GM23338 (cell line): ENCODE measurements around the gene HNF1A.

Experiments
- CREB1 ChIP-seq: fragments of 250-450 bp; sonication (Bioruptor Pico); IDR thresholded peaks from 2 replicates; pipeline ENCODE4 v1.5.0; 2020; ENCODE audit warnings: low read depth, mild to moderate bottlenecking, moderate library complexity
- CTCF ChIP-seq, 2 experiments: fragments of 200-600 bp in 1 of 2; sonication (generic) in 1 of 2; conservative IDR thresholded peaks; 2 replicates each; pipeline versions ENCODE4 v1.5.1 to v1.6.1; 2016 to 2017; ENCODE audit warnings: antibody characterized with exemption in 2 of 2, low read depth in 2 of 2, mild to moderate bottlenecking in 2 of 2, moderate library complexity in 1 of 2
- ETS1 ChIP-seq: IDR thresholded peaks from 2 replicates; pipeline ENCODE4 v1.6.1; 2016; ENCODE audit warnings: antibody characterized with exemption
- EZH2 ChIP-seq: fragments of 200-600 bp; sonication (generic); IDR thresholded peaks from one replicate; pipeline ENCODE4 v1.8.0; 2017; ENCODE audit warnings: antibody characterized with exemption, mild to moderate bottlenecking, low read depth; ENCODE audit not compliant: unreplicated experiment
- EZH2phosphoT487 ChIP-seq: fragments of 200-600 bp; sonication (generic); IDR thresholded peaks from one replicate; pipeline ENCODE4 v1.8.1; 2018; ENCODE audit warnings: antibody characterized with exemption; ENCODE audit not compliant: unreplicated experiment
- JUNB ChIP-seq: IDR thresholded peaks from one replicate; pipeline ENCODE4 v1.6.1; 2016; ENCODE audit warnings: antibody characterized with exemption; ENCODE audit not compliant: unreplicated experiment
- NANOG ChIP-seq: IDR thresholded peaks from 2 replicates; pipeline ENCODE4 v1.6.1; 2016; ENCODE audit warnings: antibody characterized with exemption, borderline replicate concordance
- POLR2AphosphoS5 ChIP-seq: IDR thresholded peaks from 2 replicates; pipeline ENCODE4 v1.6.1; 2016; ENCODE audit warnings: antibody characterized with exemption, low read depth
- REST ChIP-seq: IDR thresholded peaks from one replicate; pipeline ENCODE4 v1.6.1; 2018; ENCODE audit warnings: antibody characterized with exemption; ENCODE audit not compliant: unreplicated experiment
- STAT1 ChIP-seq: IDR thresholded peaks from one replicate; pipeline ENCODE4 v1.6.1; 2016; ENCODE audit warnings: antibody characterized with exemption; ENCODE audit not compliant: unreplicated experiment
- ZNF114 ChIP-seq: fragments of 250-450 bp; sonication (Bioruptor Pico); IDR thresholded peaks from 2 replicates; pipeline ENCODE4 v1.5.0; 2020; ENCODE audit warnings: mild to moderate bottlenecking, moderate library complexity
- ZNF331 ChIP-seq: fragments of 250-450 bp; sonication (Bioruptor Pico); IDR thresholded peaks from 2 replicates; pipeline ENCODE4 v1.5.0; 2020; ENCODE audit warnings: low read depth, mild to moderate bottlenecking, moderate library complexity

GRCh38 chr12:120940006-120940405 lies 38.3 kb upstream of the HNF1A start:
- TF ChIP-seq EZH2phosphoT487 (no peak), CTCF (conservative IDR thresholded peaks at IDR 0.05; ENCODE audit: low read depth in 2 of 2) (no peak), EZH2 (no peak), REST (no peak), POLR2AphosphoS5 (no peak), JUNB (no peak), CREB1 (CRISPR knock-in tag) (no peak), ETS1 (no peak), ZNF331 (CRISPR knock-in tag) (no peak), NANOG (no peak), STAT1 (no peak), ZNF114 (no peak)
